Stimulated activated memory B cell treated with anti-CD40 and anti-IgM and Interleukin-4, amounts not matched to agents 10 μg/mL and 1 μg/mL and 100 μg/mL, for 72 hours (primary cell): ENCODE data around the gene RERE.
"Not testable (repeated sequence)": the region's sequence is repeated elsewhere in the genome, so short reads cannot be mapped to it uniquely, and the experiment has no call there.

ENCODE experiments used
- ATAC-seq: fragments of 150-1000 bp; cut with Tn5 transposase; 2 replicates; pipeline ENCODE4 v1.10.0; 2021
- H3K27ac Mint-ChIP-seq: one replicate; pipeline ENCODE4 v1.8.0; 2022; ENCODE audit warnings: mild to moderate bottlenecking, mixed read lengths
- H3K27me3 Mint-ChIP-seq: one replicate; pipeline ENCODE4 v1.8.0; 2022; ENCODE audit warnings: mixed read lengths
- H3K36me3 Mint-ChIP-seq: one replicate; pipeline ENCODE4 v1.8.0; 2022; ENCODE audit warnings: mixed read lengths
- H3K4me1 Mint-ChIP-seq: one replicate; pipeline ENCODE4 v1.8.0; 2022; ENCODE audit warnings: mixed read lengths
- H3K4me3 Mint-ChIP-seq: one replicate; pipeline ENCODE4 v1.8.0; 2022; ENCODE audit warnings: mild to moderate bottlenecking, moderate library complexity, mixed read lengths
- H3K9me3 Mint-ChIP-seq: one replicate; pipeline ENCODE4 v1.8.0; 2022; ENCODE audit warnings: mixed read lengths

Gene RERE

GRCh38 chr1:8848663-8849386 lies 31.4 kb upstream of the RERE start:
- H3K9me3 Mint-ChIP-seq, result no peaks in the 10 kb centered on the region
- no peaks in the 10 kb centered on the region for H3K36me3 Mint-ChIP-seq
- H3K27ac Mint-ChIP-seq, result no peak overlapping the region
- H3K4me1 Mint-ChIP-seq, result no peaks in the 10 kb centered on the region
- peak; percentile 89 for ATAC-seq
- no peak overlapping the region for H3K4me3 Mint-ChIP-seq
- peaks cover 5% of the 10 kb centered on the region for H3K27me3 Mint-ChIP-seq

- no peak overlapping the region for H3K4me3 Mint-ChIP-seq
- ATAC-seq, result no peak
- H3K27me3 Mint-ChIP-seq, result peaks cover 13% of the 10 kb centered on the region
- no peaks in the 10 kb centered on the region for H3K4me1 Mint-ChIP-seq
- no peaks in the 10 kb centered on the region for H3K36me3 Mint-ChIP-seq
- no peaks in the 10 kb centered on the region for H3K9me3 Mint-ChIP-seq
- no peak overlapping the region for H3K27ac Mint-ChIP-seq
Measured at GRCh38 chr1:8847990-8848389, 30.6 kb upstream of the RERE start.

- no peak overlapping the region for H3K4me3 Mint-ChIP-seq
- H3K27ac Mint-ChIP-seq, result no peak overlapping the region
- ATAC-seq, result no peak
- peaks cover 3% of the 10 kb centered on the region for H3K9me3 Mint-ChIP-seq
- no peaks in the 10 kb centered on the region for H3K4me1 Mint-ChIP-seq
- peaks cover 18% of the 10 kb centered on the region for H3K27me3 Mint-ChIP-seq
- no peaks in the 10 kb centered on the region for H3K36me3 Mint-ChIP-seq
Measured at GRCh38 chr1:8846263-8846662, 28.8 kb upstream of the RERE start.

- Mint-ChIP-seq H3K27ac (no peak overlapping the region), H3K27me3 (peaks cover 18% of the 10 kb centered on the region), H3K36me3 (peaks cover 3% of the 10 kb centered on the region), H3K4me3 (no peak overlapping the region), H3K4me1 (peaks cover 2% of the 10 kb centered on the region), H3K9me3 (peaks cover 4% of the 10 kb centered on the region)
- no peak for ATAC-seq
Measured at GRCh38 chr1:8845104-8846097, 28.0 kb upstream of the RERE start.

- no peak overlapping the region for H3K4me3 Mint-ChIP-seq
- no peak for ATAC-seq
- H3K9me3 Mint-ChIP-seq, result peaks cover 12% of the 10 kb centered on the region
- peaks cover 18% of the 10 kb centered on the region for H3K27me3 Mint-ChIP-seq
- H3K27ac Mint-ChIP-seq, result no peak overlapping the region
- peaks cover 6% of the 10 kb centered on the region for H3K36me3 Mint-ChIP-seq
- peaks cover 9% of the 10 kb centered on the region for H3K4me1 Mint-ChIP-seq
Measured at GRCh38 chr1:8844501-8845006, 27.1 kb upstream of the RERE start.

GRCh38 chr1:8841395-8841794 lies 24.0 kb upstream of the RERE start:
- peaks cover 6% of the 10 kb centered on the region for H3K36me3 Mint-ChIP-seq
- H3K4me3 Mint-ChIP-seq, result no peak overlapping the region
- no peak for ATAC-seq
- no peak overlapping the region for H3K27ac Mint-ChIP-seq
- H3K9me3 Mint-ChIP-seq, result peaks cover 12% of the 10 kb centered on the region
- peaks cover 18% of the 10 kb centered on the region for H3K27me3 Mint-ChIP-seq
- peaks cover 9% of the 10 kb centered on the region for H3K4me1 Mint-ChIP-seq

- peaks cover 12% of the 10 kb centered on the region for H3K9me3 Mint-ChIP-seq
- no peak overlapping the region for H3K4me3 Mint-ChIP-seq
- ATAC-seq, result no peak
- H3K27me3 Mint-ChIP-seq, result peaks cover 18% of the 10 kb centered on the region
- H3K27ac Mint-ChIP-seq, result no peak overlapping the region
- H3K36me3 Mint-ChIP-seq, result peaks cover 6% of the 10 kb centered on the region
- H3K4me1 Mint-ChIP-seq, result peaks cover 9% of the 10 kb centered on the region
Measured at GRCh38 chr1:8839990-8840389, 22.6 kb upstream of the RERE start.

GRCh38 chr1:8835941-8836643 lies 18.7 kb upstream of the RERE start:
- Mint-ChIP-seq H3K27ac (no peak overlapping the region), H3K4me1 (peaks cover 9% of the 10 kb centered on the region), H3K27me3 (no peaks in the 10 kb centered on the region), H3K36me3 (peaks cover 6% of the 10 kb centered on the region), H3K4me3 (no peak overlapping the region), H3K9me3 (peaks cover 9% of the 10 kb centered on the region)
- no peak for ATAC-seq

GRCh38 chr1:8831340-8831739 lies 13.9 kb upstream of the RERE start:
- no peak overlapping the region for H3K4me3 Mint-ChIP-seq
- H3K27me3 Mint-ChIP-seq, result no peaks in the 10 kb centered on the region
- peaks cover 10% of the 10 kb centered on the region for H3K4me1 Mint-ChIP-seq
- no peaks in the 10 kb centered on the region for H3K36me3 Mint-ChIP-seq
- H3K27ac Mint-ChIP-seq, result no peak overlapping the region
- H3K9me3 Mint-ChIP-seq, result no peaks in the 10 kb centered on the region
- ATAC-seq, result no peak

- H3K27ac Mint-ChIP-seq, H3K4me3 Mint-ChIP-seq, H3K36me3 Mint-ChIP-seq, H3K27me3 Mint-ChIP-seq, ATAC-seq, H3K9me3 Mint-ChIP-seq: not testable (repeated sequence)
- H3K4me1 Mint-ChIP-seq, result peaks cover 10% of the 10 kb centered on the region
Measured at GRCh38 chr1:8830732-8831131, 13.3 kb upstream of the RERE start.

- Mint-ChIP-seq H3K4me1 (peaks cover 10% of the 10 kb centered on the region), H3K27me3 (peaks cover 11% of the 10 kb centered on the region), H3K9me3 (no peaks in the 10 kb centered on the region), H3K36me3 (no peaks in the 10 kb centered on the region), H3K27ac (no peak overlapping the region), H3K4me3 (no peak overlapping the region)
- ATAC-seq, result no peak
Measured at GRCh38 chr1:8825985-8826481, 8.6 kb upstream of the RERE start.

- Mint-ChIP-seq H3K4me1 (peaks cover 2% of the 10 kb centered on the region), H3K9me3 (no peaks in the 10 kb centered on the region), H3K27me3 (peaks cover 11% of the 10 kb centered on the region), H3K27ac (no peak overlapping the region), H3K4me3 (no peak overlapping the region), H3K36me3 (no peaks in the 10 kb centered on the region)
- ATAC-seq, result no peak
Measured at GRCh38 chr1:8823295-8823664, 5.8 kb upstream of the RERE start.

- ATAC-seq, result no peak
- Mint-ChIP-seq H3K36me3 (no peaks in the 10 kb centered on the region), H3K27ac (no peak overlapping the region), H3K4me3 (no peak overlapping the region), H3K27me3 (peaks cover 11% of the 10 kb centered on the region), H3K9me3 (no peaks in the 10 kb centered on the region), H3K4me1 (peaks cover 7% of the 10 kb centered on the region)
Measured at GRCh38 chr1:8822373-8823294, 5.2 kb upstream of the RERE start.

GRCh38 chr1:8821084-8821483 lies 3.6 kb upstream of the RERE start:
- H3K27ac Mint-ChIP-seq, result no peak overlapping the region
- H3K36me3 Mint-ChIP-seq, result no peaks in the 10 kb centered on the region
- H3K4me1 Mint-ChIP-seq, result peaks cover 15% of the 10 kb centered on the region

More at GRCh38 chr1:8821084-8821483, 3.6 kb upstream of the RERE start:
- ATAC-seq, result no peak
- peaks cover 11% of the 10 kb centered on the region for H3K27me3 Mint-ChIP-seq
- H3K4me3 Mint-ChIP-seq, result no peak overlapping the region
- H3K9me3 Mint-ChIP-seq, result no peaks in the 10 kb centered on the region
